MCF 10A (cell line): ENCODE data around the gene IGFLR1. TPM values are rescaled to one million over a fixed set of nuclear protein-coding genes. Genes with fewer than 3 reads are reported as not detected.

Experiments
- BruUV-seq: library from RNA; stranded (reverse); fragments of 400-500 nt; replicated peaks from 2 replicates; lab custom pipeline; 2021; lab: Mats Ljungman, UMichigan
- CTCF ChIA-PET: fragments of 300-600 bp; sonication (Branson Sonifier 250); formaldehyde crosslinking; extraction: SDS; loops from one replicate; lab custom pipeline; 2021; ENCODE audit warnings: antibody characterized with exemption, inconsistent platforms; lab: Yijun Ruan, JAX
- POLR2A ChIA-PET: fragments of 300-600, 350-650 bp; sonication (Branson Sonifier 250); formaldehyde crosslinking; extraction: SDS; loops from one replicate; lab custom pipeline; 2020; ENCODE audit warnings: antibody characterized with exemption, inconsistent platforms; lab: Yijun Ruan, JAX
- DNase-seq: peaks from one replicate; pipeline ENCODE4 v3.0.0-alpha.2; 2018; ENCODE audit not compliant: unreplicated experiment
- H3K27ac Mint-ChIP-seq: one replicate; pipeline ENCODE4 v1.8.0; 2022; ENCODE audit warnings: mild to moderate bottlenecking, low read depth, mixed read lengths; ENCODE audit not compliant: unreplicated experiment
- H3K27me3 Mint-ChIP-seq: one replicate; pipeline ENCODE4 v1.8.0; 2022; ENCODE audit warnings: mixed read lengths; ENCODE audit not compliant: insufficient read depth, unreplicated experiment
- H3K36me3 Mint-ChIP-seq: one replicate; pipeline ENCODE4 v1.8.0; 2022; ENCODE audit warnings: mild to moderate bottlenecking, moderate library complexity, mixed read lengths; ENCODE audit not compliant: insufficient read depth, unreplicated experiment
- H3K4me1 Mint-ChIP-seq: one replicate; pipeline ENCODE4 v1.8.0; 2022; ENCODE audit warnings: mixed read lengths; ENCODE audit not compliant: insufficient read depth, unreplicated experiment
- H3K4me3 Mint-ChIP-seq: one replicate; pipeline ENCODE4 v1.8.0; 2022; ENCODE audit warnings: mild to moderate bottlenecking, moderate library complexity, mixed read lengths; ENCODE audit not compliant: unreplicated experiment
- H3K9me3 Mint-ChIP-seq: one replicate; pipeline ENCODE4 v1.8.0; 2022; ENCODE audit warnings: mixed read lengths; ENCODE audit not compliant: unreplicated experiment
- CTCF ChIP-seq: fragments of 200-600 bp; IDR thresholded peaks from one replicate; pipeline ENCODE4 v1.8.0; 2022; ENCODE audit warnings: antibody characterized with exemption, mild to moderate bottlenecking; ENCODE audit not compliant: unreplicated experiment
- intact Hi-C: fragments of 100-400 bp; cut with micrococcal nuclease; formaldehyde crosslinking; loops from 2 replicates; pipeline ENCODE4 v1.14.1; 2022
- total RNA-seq: library from RNA; stranded (reverse); gene quantifications from 2 replicates; pipeline ENCODE4 v1.2.3, GENCODE V29; 2022

IGFLR1 gene
- total RNA-seq, 1 experiment from 2014 or later, result 4.2 TPM

GRCh38 chr19:35780058-35780457 lies 37.8 kb upstream of the IGFLR1 start:
- ChIA-PET POLR2A (no interaction called here), CTCF (no interaction called here)
- Mint-ChIP-seq H3K4me1 (peaks cover 10% of the 10 kb centered on the region), H3K27ac (no peak overlapping the region), H3K27me3 (no peaks in the 10 kb centered on the region), H3K9me3 (no peaks in the 10 kb centered on the region), H3K4me3 (no peak overlapping the region), H3K36me3 (no peaks in the 10 kb centered on the region)
- intact Hi-C loops, result no loop called here
- DNase-seq, result no peak
- BruUV-seq, result no TSS peak
- no peak for TF ChIP-seq CTCF

GRCh38 chr19:35779033-35779432 lies 36.8 kb upstream of the IGFLR1 start:
- Mint-ChIP-seq H3K4me3 (no peak overlapping the region), H3K9me3 (no peaks in the 10 kb centered on the region), H3K4me1 (peaks cover 17% of the 10 kb centered on the region), H3K36me3 (peaks cover 6% of the 10 kb centered on the region), H3K27ac (no peak overlapping the region), H3K27me3 (no peaks in the 10 kb centered on the region)
- no peak for TF ChIP-seq CTCF
- DNase-seq, result no peak
- intact Hi-C loops, result loop anchor here (10.0 kb wide), 1 partner anchor 156 kb away; the partner anchor contains the start of gene LRFN3
- BruUV-seq, result no TSS peak
- POLR2A ChIA-PET, result no interaction called here
- CTCF ChIA-PET, result no interaction called here

GRCh38 chr19:35777961-35778360 lies 35.7 kb upstream of the IGFLR1 start:
- no peak for DNase-seq
- Mint-ChIP-seq H3K4me3 (no peak overlapping the region), H3K9me3 (no peaks in the 10 kb centered on the region), H3K36me3 (peaks cover 6% of the 10 kb centered on the region), H3K27ac (no peak overlapping the region), H3K27me3 (no peaks in the 10 kb centered on the region), H3K4me1 (peaks cover 17% of the 10 kb centered on the region)
- intact Hi-C loops, result loop anchor here (10.0 kb wide), 1 partner anchor 157 kb away; the partner anchor contains the start of gene LRFN3
- no TSS peak for BruUV-seq
- no peak for TF ChIP-seq CTCF
- ChIA-PET POLR2A (no interaction called here), CTCF (no interaction called here)

- peaks cover 6% of the 10 kb centered on the region for H3K36me3 Mint-ChIP-seq
- H3K9me3 Mint-ChIP-seq, result no peaks in the 10 kb centered on the region
- no peak for TF ChIP-seq CTCF
- POLR2A ChIA-PET, result no interaction called here
- H3K27ac Mint-ChIP-seq, result no peak overlapping the region
- peaks cover 17% of the 10 kb centered on the region for H3K4me1 Mint-ChIP-seq
- no TSS peak for BruUV-seq
- CTCF ChIA-PET, result no interaction called here
- H3K4me3 Mint-ChIP-seq, result no peak overlapping the region
- no peaks in the 10 kb centered on the region for H3K27me3 Mint-ChIP-seq
- intact Hi-C loops, result loop anchor here (10.0 kb wide), 1 partner anchor 158 kb away; the partner anchor contains the start of gene LRFN3
- DNase-seq, result no peak
These were observed 35.0 kb upstream of the IGFLR1 start for GRCh38 chr19:35777086-35777841.
